ENCODE measurements around the gene VANGL2. TPM values are rescaled to one million over a fixed set of nuclear protein-coding genes. Genes with fewer than 3 reads are reported as not detected.

The VANGL2 gene
- total RNA-seq, 2 donors from 2014 or later = 3.9 to 10.3 TPM

GRCh38 chr1:160371346-160371631 lies 29.1 kb upstream of the VANGL2 start:
- no peak for DNase-seq
- H3K27me3 ChIP-seq = no peaks in the 10 kb centered on the region
- H3K36me3 ChIP-seq = no peaks in the 10 kb centered on the region
- no peak overlapping the region for H3K4me3 ChIP-seq
- H3K27ac ChIP-seq = no peak overlapping the region
- no peak for TF ChIP-seq CTCF (IDR thresholded peaks at IDR 0.05)
- H3K9ac ChIP-seq (ENCODE audit: low read depth in 2 of 2, low read length in 2 of 2) = no peak overlapping the region
- peaks cover 5% of the 10 kb centered on the region for H3K4me1 ChIP-seq
- H3K9me3 ChIP-seq = no peaks in the 10 kb centered on the region
- intact Hi-C loops (cut with DNase I) = loop anchor here (10.0 kb wide), 1 partner anchor 286 kb away; the partner anchor contains the start of gene KCNJ9

DNA sequence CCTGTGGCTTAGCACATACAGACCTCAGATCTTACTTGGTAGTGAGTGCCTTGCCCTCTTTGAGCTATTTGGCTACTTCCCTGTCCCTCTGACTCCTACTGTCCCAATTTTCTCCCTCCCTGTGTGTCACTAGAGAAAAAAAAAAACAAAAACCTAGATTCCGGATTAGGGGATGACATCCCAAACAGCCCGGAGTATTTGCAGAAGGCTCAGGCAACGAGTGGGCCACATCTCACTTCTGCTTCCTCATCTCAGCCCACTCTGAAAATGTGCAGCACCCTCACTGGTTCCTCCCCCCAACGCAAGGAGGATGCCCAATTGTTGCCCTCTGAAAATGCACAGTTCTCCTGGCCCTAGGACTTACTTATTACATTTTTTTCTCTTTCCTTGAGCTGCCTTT lies 28.6 kb upstream of the VANGL2 start:
- Histone ChIP-seq H3K27ac (no peak overlapping the region), H3K27me3 (no peaks in the 10 kb centered on the region), H3K9me3 (no peaks in the 10 kb centered on the region), H3K9ac (ENCODE audit: low read depth in 2 of 2, low read length in 2 of 2) (no peak overlapping the region), H3K4me3 (no peak overlapping the region), H3K36me3 (no peaks in the 10 kb centered on the region), H3K4me1 (peaks cover 9% of the 10 kb centered on the region)
- TF ChIP-seq CTCF (IDR thresholded peaks at IDR 0.05) = no peak
- intact Hi-C loops (cut with DNase I) = loop anchor here (10.0 kb wide), 1 partner anchor 287 kb away; the partner anchor contains the start of gene KCNJ9
- no peak for DNase-seq

DNA sequence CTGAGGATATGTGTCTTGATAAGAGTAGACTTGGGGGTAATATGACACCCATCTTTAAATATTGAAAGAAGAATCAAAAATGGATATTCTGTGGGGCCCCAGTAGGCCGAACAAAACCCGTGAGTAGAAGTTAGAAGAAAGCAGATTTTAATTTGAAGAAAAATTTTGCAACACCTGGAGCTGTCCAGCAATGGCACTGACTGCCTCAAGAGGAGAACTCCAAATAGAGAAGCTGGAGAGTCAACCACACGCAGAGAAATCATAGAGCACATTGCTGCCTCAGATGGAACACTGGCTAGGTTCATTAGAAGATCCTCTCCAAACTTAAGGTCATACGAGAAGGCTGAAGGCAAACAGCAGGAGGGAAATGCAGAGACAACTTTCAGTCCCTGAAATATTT lies 26.7 kb upstream of the VANGL2 start:
- intact Hi-C loops (cut with DNase I) = loop anchor here (10.0 kb wide), 1 partner anchor 289 kb away; the partner anchor contains the start of gene KCNJ9

DNA sequence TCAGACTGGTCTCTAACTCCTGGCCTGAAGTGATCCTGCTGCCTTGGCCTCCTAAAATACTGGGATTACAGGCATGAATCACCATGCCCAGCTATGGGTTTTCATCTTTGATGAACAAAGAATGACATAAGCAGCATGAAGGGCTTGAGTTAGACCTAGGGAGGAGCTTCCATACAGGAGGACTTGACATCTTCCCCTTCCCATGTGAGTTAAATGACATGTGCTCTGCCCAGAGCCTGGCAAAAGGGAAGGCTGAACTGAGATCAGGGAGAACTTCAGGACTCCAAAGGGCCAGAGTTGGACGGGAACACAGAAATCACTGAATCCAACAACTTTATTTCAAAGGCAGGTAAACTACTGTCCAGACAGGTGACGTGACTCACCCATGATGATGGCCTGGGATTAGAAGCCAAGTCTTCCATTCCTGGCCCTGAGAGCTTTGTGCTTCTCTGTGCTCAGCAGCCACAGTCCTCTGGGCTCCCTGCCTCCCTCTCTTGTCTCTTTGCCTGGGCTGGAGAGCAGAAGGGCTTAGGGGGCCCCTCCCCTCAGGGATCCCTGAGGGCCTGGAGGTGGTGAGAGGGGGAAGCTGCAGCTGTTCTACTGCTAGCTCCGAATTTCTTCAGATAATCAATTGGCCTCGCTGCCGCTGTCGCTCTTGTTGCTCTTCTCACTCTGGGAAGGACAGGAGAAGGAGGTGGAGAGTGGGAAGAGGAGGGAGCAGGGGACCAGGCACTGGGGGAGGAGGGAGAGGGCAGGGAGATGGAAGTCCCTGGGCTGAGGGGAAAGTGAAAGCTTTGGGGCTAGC lies 25.9 kb upstream of the VANGL2 start:
- peaks cover 9% of the 10 kb centered on the region for H3K4me1 ChIP-seq
- no peaks in the 10 kb centered on the region for H3K27me3 ChIP-seq
- intact Hi-C loops (cut with DNase I) = loop anchor here (5.0 to 10.0 kb wide), 2 partner anchors 182 to 290 kb away; partner anchors contain the start of genes CASQ1 and KCNJ9
- TF ChIP-seq CTCF (IDR thresholded peaks at IDR 0.05) = no peak
- no peaks in the 10 kb centered on the region for H3K36me3 ChIP-seq
- H3K9ac ChIP-seq (ENCODE audit: low read depth in 2 of 2, low read length in 2 of 2) = no peak overlapping the region
- no peak for DNase-seq
- no peak overlapping the region for H3K27ac ChIP-seq
- no peak overlapping the region for H3K4me3 ChIP-seq
- H3K9me3 ChIP-seq = no peaks in the 10 kb centered on the region

More for the DNA sequence above, 26.7 kb upstream of the VANGL2 start:
- no peak overlapping the region for H3K27ac ChIP-seq
- TF ChIP-seq CTCF (IDR thresholded peaks at IDR 0.05) = no peak
- H3K9me3 ChIP-seq = no peaks in the 10 kb centered on the region
- H3K9ac ChIP-seq (ENCODE audit: low read depth in 2 of 2, low read length in 2 of 2) = no peak overlapping the region
- DNase-seq = no peak
- peaks cover 9% of the 10 kb centered on the region for H3K4me1 ChIP-seq
- no peaks in the 10 kb centered on the region for H3K27me3 ChIP-seq
- no peak overlapping the region for H3K4me3 ChIP-seq
- no peaks in the 10 kb centered on the region for H3K36me3 ChIP-seq

GRCh38 chr1:160375788-160376524 lies 24.4 kb upstream of the VANGL2 start:
- H3K27me3 ChIP-seq = no peaks in the 10 kb centered on the region
- no peak overlapping the region for H3K4me3 ChIP-seq
- H3K27ac ChIP-seq = no peak overlapping the region
- H3K36me3 ChIP-seq = no peaks in the 10 kb centered on the region
- no peaks in the 10 kb centered on the region for H3K9me3 ChIP-seq
- peak overlapping the region in 1 of 2 donors; percentile 21 for H3K9ac ChIP-seq (ENCODE audit: low read depth in 2 of 2, low read length in 2 of 2)
- TF ChIP-seq CTCF (IDR thresholded peaks at IDR 0.05) = no peak
- no peak for DNase-seq
- intact Hi-C loops (cut with DNase I) = loop anchor here (5.0 to 10.0 kb wide), 2 partner anchors 184 to 291 kb away; partner anchors contain the start of genes CASQ1 and KCNJ9
- peaks cover 9% of the 10 kb centered on the region for H3K4me1 ChIP-seq

All from colonic mucosa (tissue), 4 donors.